NCI-H1436 treated with DMSO at 0.1 percent for 48 hours (cell line): ENCODE results near the gene PRPF8.

Source experiments
- DNase-seq: peaks from one replicate; lab custom pipeline; 2025; lab: John Stamatoyannopoulos, UW

PRPF8 gene

DNA sequence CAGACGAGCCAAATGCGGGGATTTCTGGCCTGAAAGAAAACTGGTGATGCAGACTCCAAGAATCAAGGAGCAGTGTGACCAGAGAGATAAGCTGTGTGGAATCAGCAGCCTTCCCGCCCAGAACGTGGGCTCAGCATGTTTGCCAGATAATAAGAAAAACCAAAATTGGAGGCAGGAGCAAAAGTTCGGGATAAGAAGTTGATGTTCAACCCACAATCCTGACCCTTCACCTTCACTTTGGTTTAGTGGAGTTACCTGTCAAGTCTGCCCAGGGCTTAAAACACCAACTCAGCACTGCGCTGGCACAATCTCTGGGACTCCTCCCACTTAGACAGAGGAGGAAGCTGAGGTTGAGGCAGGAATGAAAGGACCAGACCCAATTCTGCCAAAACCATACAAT is 59.1 kb downstream of the PRPF8 start:
- DNase-seq: no peak

DNA sequence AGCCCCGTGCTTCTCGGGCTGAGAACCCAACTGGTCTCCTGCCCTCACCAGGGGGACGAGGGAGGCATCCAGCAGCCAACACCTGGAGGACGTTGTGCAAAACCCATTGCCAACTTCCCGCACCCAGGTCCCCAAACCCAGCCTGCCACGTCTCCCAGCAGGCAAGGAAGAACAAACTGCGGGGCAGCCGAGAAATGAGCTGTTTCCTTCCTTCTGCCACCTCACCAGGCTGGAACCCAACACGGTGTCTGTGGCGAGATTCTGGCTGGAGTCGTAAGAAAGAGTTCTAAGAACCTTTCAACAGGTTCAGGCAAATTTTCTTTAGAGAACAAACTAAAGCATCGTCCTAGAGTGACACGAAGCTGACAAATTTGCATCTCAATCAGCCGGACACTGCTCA is 59.6 kb downstream of the PRPF8 start:
- no peak for DNase-seq

DNA sequence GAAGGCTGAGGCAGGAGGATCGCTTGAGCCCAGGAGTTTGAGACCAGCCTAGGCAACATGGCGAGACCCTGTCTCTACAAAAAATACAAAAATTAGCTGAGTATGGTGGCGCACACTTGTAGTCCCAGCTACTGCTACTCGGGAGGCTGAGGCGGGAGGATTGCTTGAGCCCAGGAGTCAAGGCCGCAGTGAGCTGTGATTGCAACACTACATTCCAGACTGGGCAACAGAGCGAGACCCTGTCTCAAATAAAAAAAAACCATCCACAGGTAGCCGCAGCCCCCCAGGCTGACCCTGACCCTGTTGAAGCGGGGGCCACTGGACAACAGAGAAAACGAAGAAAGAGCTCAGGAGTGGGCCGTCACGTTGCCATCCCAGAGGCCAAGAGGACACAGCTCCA is 60.0 kb downstream of the PRPF8 start:
- DNase-seq: no peak

DNA sequence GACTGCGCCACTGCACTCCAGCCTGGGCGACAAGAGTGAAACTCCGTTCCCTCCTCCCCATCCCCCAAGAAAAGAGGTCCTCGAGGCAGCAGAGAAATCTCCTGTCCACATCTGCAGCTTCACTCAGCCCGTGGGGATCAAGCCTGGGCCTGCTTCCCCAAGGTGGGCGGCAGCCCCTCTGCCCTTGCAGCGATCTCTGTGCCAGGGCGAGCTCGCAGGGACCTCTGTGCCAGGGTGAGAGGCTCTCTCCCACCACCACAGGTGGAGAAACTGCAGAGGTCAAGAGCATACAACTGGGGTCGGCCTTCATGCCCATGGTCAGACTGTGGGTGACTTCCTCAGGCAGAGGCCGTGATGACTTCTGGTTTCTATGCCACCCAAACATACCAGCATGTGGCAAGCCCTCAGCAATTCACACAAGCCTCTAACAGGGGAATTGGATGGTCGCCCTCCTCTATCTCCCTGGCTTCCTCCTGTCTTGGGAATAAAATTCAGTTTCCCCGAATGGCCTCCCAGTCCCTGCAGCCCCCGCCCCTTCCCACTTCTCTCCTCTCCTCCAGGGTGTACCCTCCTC is 61.5 kb downstream of the PRPF8 start:
- no peak for DNase-seq

DNA sequence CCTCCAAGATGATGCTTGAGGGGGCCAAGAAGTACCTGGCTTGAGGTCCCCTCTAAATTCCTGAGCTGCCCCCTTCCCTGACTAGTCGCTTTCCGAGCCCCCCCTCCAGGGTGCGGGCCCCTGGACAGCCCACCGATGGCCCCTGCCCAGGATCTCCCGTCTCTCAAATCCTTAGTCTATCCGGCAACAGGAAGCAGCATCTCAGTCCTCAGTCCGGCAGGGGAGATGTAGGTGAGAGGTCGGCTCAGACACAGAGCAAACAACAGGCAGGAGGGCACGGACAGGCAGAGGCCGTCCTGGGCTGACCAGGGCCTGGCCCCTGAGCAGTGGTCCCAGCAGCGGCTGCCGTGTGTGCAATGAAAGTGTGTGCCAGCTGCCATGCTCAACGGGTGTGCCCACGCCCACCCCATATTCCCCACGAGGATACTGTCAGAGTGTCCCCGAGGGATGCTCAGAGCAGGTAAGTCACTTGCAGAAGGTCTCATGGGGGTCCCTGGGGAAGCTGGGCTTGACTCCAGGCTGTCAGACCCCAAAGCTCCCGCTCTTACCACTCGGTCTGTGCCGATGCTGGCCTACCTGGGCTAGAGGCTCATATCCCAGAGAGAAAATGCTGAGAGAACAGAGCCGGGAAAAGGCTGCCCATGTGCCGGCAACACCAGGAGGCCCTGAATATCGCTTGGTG is 63.3 kb downstream of the PRPF8 start:
- no peak for DNase-seq

DNA sequence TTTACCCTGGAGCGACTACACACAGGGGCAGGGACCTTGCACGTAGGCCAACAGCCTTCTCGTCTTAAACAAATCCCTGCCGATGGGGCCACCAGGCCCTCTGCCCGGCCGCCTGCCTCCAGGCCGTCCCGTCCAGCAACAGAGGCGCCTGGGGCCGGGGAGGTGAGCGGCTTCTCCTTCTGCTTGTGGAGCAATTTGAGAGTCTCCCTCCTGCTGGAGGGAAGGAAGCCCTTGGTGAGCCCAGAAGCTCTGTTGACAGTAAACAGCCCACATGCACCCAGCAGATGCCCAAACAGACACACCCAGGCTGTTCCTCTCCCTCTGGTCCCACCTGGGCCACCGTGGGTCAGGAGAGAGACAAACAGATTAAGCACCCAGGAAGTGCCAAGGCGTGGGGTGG is 64.2 kb downstream of the PRPF8 start:
- no peak for DNase-seq

DNA sequence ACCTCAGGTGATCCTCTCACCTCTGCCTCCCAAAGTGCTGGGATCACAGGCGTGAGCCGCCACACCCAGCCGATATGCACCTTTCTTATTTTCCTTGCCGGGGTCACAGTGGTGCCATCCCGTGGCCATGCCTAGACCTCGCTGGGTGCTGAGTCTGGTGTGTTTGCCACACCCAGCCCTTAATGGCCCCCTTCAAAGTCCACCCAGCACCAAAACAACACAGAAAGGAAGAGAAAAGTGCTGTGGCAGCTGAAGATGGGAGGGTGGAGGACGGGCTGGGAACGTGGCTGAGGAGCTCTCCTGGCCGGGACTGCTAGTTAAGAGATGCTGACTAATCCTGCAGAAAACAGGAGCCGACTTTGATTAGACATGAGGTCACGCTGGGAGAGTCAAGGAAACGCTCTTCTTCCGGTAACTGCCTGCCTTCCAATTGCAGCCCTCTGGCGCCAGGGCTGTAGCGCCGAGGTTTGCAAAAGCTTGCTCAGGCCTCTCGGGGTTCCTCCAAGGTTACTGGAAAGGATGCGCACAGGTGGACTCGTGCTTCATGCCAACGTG is 67.0 kb downstream of the PRPF8 start:
- DNase-seq: no peak

DNA sequence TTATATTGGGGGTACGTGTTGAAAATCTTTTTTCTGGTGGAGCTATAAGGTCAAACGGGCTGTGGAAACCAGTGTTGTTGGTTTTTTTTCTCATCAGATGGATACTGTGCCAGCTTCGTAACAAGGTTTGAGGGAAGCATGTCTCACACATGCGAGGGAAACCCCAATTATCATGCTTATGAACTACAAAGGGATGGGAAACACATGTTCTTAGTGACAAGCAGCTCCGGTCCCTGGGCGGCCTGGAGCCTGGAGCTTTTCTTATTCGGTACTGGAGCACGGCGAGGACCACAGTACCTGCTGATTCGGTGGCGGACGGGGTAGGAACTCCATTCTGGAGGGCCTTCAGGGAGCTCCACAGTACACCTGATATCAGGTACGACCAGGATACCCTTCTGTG is 68.6 kb downstream of the PRPF8 start:
- no peak for DNase-seq

DNA sequence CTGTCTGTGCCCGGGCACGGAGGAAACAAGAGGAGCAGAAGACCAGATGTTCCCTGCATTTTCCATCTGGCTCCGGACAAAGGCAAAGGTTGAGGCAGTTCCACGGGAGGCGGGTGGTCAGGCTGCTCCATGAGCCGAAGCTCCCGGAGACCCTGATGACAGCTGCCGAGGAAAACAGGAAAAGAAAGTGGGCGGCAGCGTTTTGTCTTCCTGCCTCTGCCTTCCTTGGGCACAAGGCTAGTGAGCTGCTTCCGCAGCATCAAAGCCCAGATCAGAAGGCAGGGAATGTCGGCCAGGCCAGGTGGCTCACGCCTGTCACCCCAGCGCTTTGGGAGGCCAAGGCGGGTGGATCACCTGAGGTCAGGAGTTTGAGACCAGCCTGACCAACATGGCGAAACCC is 72.3 kb downstream of the PRPF8 start:
- no peak for DNase-seq

DNA sequence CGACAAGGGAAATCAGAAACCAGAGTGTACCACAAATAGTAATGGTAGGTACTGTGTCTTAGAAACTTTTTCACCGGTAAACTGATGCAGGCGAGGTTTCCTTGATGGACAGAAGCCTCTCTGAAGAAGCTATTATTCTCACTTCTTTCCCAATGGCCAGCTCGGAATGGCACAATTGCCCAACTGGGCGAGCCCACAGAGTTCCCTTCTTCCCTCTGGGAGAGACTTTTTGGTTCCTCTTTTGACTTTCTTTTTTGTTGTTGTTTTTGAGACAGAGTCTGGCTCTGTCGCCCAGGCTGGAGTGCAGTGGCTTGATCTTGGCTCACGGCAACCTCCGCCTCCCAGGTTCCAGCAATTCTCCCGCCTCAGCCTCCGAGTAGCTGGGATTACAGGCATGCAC is 73.0 kb downstream of the PRPF8 start:
- DNase-seq: no peak

DNA sequence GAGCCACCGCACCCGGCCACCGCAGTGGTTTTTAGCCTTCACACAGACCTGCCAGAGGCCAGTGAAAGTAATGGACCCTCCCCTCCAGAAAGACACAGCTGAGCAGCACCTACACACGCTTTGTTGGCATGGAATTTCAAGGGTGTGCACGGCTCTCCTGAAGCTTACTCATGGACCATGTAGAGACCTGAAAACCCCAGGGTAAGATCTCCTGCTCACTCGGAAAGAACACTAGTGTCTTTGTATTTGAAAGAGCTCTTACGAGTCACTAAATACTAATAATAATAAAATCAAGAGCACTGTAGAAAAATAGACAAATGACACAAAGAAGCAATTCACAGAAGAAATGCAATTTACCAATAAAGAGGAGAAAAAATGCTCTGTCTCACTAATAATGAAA is 76.0 kb downstream of the PRPF8 start:
- DNase-seq: no peak

DNA sequence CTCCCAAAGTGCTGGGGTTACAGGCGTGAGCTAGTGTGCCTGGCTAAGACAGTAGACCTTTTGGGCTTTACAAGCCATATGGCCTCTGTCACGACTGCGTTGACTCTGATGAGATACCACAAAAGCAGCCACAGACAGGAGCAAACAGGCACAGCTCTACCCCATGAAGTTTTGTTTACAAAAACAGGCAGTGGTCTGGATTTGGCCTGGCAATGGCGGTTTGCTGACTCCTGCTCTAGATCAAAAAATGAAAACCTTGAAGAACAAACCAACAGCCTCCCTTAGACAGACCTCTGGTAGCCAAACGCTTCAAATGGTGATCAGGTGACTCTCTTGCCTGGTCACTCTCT is 76.7 kb downstream of the PRPF8 start:
- no peak for DNase-seq

DNA sequence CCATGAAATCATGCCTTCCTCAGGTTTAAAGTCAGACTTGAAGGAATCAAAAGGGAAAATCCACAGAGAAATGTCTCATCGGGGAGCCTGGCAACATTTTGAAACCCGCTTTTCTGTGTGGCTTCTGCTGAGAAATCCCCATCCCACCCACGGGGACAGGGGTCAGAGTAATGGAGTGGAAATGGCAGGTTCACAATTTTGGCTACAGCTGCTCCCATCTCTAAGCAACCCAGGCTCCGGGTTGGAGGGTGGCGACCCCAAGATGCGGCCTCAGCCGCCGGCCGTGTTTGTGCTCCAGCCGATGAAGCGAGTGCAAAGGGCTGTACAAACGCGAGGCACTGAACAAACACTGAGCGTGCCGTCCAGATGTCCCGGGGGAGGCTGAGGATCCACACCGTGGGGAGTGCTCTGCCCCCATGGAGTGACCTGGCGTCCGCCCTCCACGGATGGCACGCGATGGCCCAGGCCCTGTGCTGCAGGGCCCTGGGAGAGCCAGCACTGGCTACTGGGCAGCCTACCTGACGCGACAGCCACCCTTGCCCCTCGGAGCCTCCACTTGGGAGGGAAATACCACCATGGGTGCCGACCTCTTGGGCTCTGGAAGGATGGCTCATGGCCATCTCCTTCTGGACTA is 78.2 kb downstream of the PRPF8 start:
- no peak for DNase-seq

DNA sequence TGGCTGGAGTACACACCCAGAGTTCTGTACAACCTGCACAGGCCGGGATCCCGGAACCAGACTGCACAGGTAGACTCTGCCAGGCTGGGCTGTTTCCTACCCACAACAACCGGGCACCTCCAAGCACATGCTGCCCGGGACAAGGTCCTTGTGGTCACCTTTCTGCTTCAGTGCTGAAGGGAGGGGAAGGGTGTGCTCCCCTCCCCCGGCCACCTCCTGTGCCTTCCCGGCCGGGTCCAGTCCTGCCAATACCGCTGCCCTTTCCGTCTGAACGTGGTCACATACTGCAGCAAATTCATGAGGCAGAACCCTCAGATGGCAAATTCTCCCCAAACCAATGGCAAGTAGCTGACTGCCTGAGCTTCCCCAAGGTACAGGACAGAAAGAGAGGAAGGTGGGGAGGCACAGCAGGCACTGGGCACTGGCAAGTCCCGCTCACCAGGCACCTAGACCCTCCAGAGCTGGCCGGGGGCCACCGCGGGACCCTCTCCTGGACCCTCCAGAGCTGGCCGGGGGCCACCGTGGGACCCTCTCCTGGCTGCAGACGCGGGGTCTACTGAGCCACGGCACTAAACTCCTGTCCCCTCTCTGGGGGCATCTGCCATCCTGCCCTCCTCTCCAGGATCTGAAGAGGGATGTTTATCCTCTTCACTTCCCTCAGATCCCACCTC is 78.9 kb downstream of the PRPF8 start:
- DNase-seq: no peak

DNA sequence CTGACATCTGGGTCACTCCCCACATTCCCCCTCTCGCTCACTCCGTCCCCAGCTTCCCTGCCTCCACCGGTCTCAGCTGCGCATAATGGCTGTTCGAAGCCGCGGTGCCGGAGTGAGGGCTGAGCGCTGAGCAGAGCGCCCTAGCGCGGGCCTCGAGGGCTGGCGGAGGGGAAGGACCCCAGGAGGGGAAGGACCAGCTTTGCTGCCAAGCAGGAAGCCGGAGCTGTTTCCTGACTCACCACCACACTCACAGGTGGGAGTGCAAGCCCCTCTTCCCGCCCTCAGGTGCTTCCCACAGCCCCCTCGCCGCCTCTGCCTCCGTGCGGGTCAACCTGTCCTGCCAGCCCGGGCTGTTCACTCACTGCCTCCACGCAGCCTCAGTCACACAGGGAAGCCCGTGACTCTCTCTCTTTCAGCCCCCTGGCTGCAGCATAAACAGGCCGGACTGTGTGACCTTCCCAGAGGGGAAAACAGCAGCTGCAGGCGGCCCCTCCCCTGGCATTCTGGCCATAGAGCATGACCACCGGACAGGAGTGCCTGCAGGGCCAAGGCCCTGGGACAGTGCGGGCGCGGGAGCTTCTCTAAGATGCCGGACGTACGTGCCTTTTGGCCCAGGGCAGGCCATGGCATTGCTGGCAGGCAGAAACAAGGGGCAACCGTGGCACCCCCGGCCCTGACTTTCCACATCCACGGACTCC is 79.7 kb downstream of the PRPF8 start:
- DNase-seq: no peak

DNA sequence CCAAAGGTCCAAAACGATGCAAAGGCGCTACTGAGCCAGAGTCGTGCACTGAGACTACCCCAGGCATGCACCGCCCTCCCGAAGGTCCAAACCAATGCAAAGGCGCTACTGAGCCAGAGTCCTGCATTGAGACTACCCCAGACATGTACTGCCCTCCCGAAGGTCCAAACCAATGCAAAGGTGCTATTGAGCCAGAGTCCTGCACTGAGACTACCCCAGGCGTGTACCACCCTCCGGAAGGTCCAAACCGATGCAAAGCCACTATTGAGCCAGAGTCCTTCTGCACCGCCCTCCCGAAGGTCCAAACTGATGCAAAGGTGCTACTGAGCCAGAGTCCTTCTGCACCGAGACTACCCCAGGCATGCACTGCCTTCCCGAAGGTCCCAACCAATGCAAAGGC is 83.1 kb downstream of the PRPF8 start:
- DNase-seq: no peak
